CD14-positive monocyte (primary cell): ENCODE results near the gene ZNF232. TPM values are rescaled to one million over a fixed set of nuclear protein-coding genes. Genes with fewer than 3 reads are reported as not detected.

Experiments used
- DNase-seq, 3 donors: peaks; one replicate each; pipeline ENCODE4 v3.0.0-alpha.2; 2011 to 2022
- H2AFZ ChIP-seq: 2 replicates; pipeline ENCODE4 v1.6.0; 2012; ENCODE audit warnings: mild to moderate bottlenecking, low read depth, low read length, inconsistent platforms; ENCODE audit not compliant: insufficient read depth, poor library complexity, severe bottlenecking
- H3K27ac ChIP-seq, 2 donors: 1 replicate in 1 of 2; 2 replicates in 1 of 2; pipeline ENCODE4 v1.5.1; 2012 to 2013; ENCODE audit warnings: low read length in 2 of 2, control low read depth in 1 of 2, inconsistent platforms in 1 of 2, low read depth in 1 of 2, mild to moderate bottlenecking in 1 of 2
- H3K27me3 ChIP-seq, 2 donors: one replicate each; pipeline versions ENCODE4 v1.6.0 to v1.6.1; 2011 to 2013; ENCODE audit warnings: low read length in 2 of 2; ENCODE audit not compliant: control insufficient read depth in 2 of 2, insufficient read depth in 2 of 2
- H3K36me3 ChIP-seq, 2 donors: replicated peaks in 1 of 2; 1 replicate in 1 of 2; 2 replicates in 1 of 2; pipeline versions ENCODE4 v1.5.1 to v1.6.1; 2012 to 2013; ENCODE audit warnings: low read length in 2 of 2, control low read depth in 1 of 2, inconsistent platforms in 1 of 2, mild to moderate bottlenecking in 1 of 2; ENCODE audit not compliant: insufficient read depth in 2 of 2, control insufficient read depth in 1 of 2
- H3K4me1 ChIP-seq, 2 donors: 1 replicate in 1 of 2; 2 replicates in 1 of 2; pipeline versions ENCODE4 v1.5.1 to v1.6.1; 2012 to 2013; ENCODE audit warnings: low read length in 2 of 2, control low read depth in 1 of 2, inconsistent platforms in 1 of 2, mild to moderate bottlenecking in 1 of 2, moderate library complexity in 1 of 2; ENCODE audit not compliant: insufficient read depth in 2 of 2, control insufficient read depth in 1 of 2
- H3K4me2 ChIP-seq: replicated peaks from 2 replicates; pipeline ENCODE3; 2012; ENCODE audit warnings: low read length, moderate library complexity, mild to moderate bottlenecking; ENCODE audit not compliant: poor library complexity, severe bottlenecking; ENCODE audit errors: extremely low read depth
- H3K4me3 ChIP-seq, 3 experiments: fragments of 200-600 bp in 1 of 3; sonication (generic) in 1 of 3; replicated peaks in 1 of 3; 1 replicate in 2 of 3; 2 replicates in 1 of 3; pipeline ENCODE4 v1.5.1; 2011 to 2013; ENCODE audit warnings: low read length in 3 of 3, mild to moderate bottlenecking in 3 of 3, control low read depth in 2 of 3, low read depth in 2 of 3, inconsistent platforms in 1 of 3, moderate library complexity in 1 of 3
- H3K79me2 ChIP-seq: 2 replicates; pipeline ENCODE4 v1.6.0; 2012; ENCODE audit warnings: mild to moderate bottlenecking, control low read depth, inconsistent platforms, low read length, moderate library complexity; ENCODE audit not compliant: insufficient read depth
- H3K9ac ChIP-seq: 2 replicates; pipeline ENCODE4 v1.6.0; 2017; ENCODE audit warnings: low read length, mild to moderate bottlenecking; ENCODE audit not compliant: insufficient read depth, poor library complexity, severe bottlenecking
- H3K9me3 ChIP-seq, 2 donors: replicated peaks in 1 of 2; 1 replicate in 1 of 2; 2 replicates in 1 of 2; pipeline versions ENCODE4 v1.5.1 to v1.6.1; 2012 to 2013; ENCODE audit warnings: low read length in 2 of 2, control low read depth in 1 of 2; ENCODE audit not compliant: control insufficient read depth in 1 of 2, insufficient read depth in 1 of 2
- H4K20me1 ChIP-seq: 2 replicates; pipeline ENCODE4 v1.6.0; 2012; ENCODE audit warnings: mild to moderate bottlenecking, low read length, control low read depth, moderate library complexity; ENCODE audit not compliant: insufficient read depth
- H3K27ac Mint-ChIP-seq, 7 donors: one replicate each; pipeline ENCODE4 v1.8.0; 2020; ENCODE audit warnings: mild to moderate bottlenecking in 7 of 7, mixed read lengths in 7 of 7, moderate library complexity in 6 of 7, inconsistent platforms in 2 of 7
- H3K27me3 Mint-ChIP-seq, 3 donors: one replicate each; pipeline ENCODE4 v1.8.0; 2021 to 2022; ENCODE audit warnings: low read depth in 3 of 3, mild to moderate bottlenecking in 3 of 3, mixed read lengths in 3 of 3, moderate library complexity in 3 of 3, inconsistent platforms in 1 of 3
- H3K36me3 Mint-ChIP-seq, 2 donors: one replicate each; pipeline ENCODE4 v1.8.0; 2020; ENCODE audit warnings: mixed read lengths in 2 of 2, inconsistent platforms in 1 of 2, mild to moderate bottlenecking in 1 of 2
- H3K4me1 Mint-ChIP-seq: one replicate; pipeline ENCODE4 v1.8.0; 2020; ENCODE audit warnings: mild to moderate bottlenecking, mixed read lengths
- H3K4me3 Mint-ChIP-seq, 2 donors: one replicate each; pipeline ENCODE4 v1.8.0; 2020; ENCODE audit warnings: mild to moderate bottlenecking in 2 of 2, mixed read lengths in 2 of 2, moderate library complexity in 1 of 2
- H3K9me3 Mint-ChIP-seq, 7 donors: one replicate each; pipeline ENCODE4 v1.8.0; 2020 to 2022; ENCODE audit warnings: mixed read lengths in 7 of 7, mild to moderate bottlenecking in 6 of 7, moderate library complexity in 6 of 7, inconsistent platforms in 2 of 7
- CTCF ChIP-seq: fragments of 200-600 bp; IDR thresholded peaks from one replicate; pipeline ENCODE4 v1.8.0; 2022; ENCODE audit warnings: antibody characterized with exemption, mild to moderate bottlenecking
- WGBS: methylation state at CpG from one replicate; pipeline ENCODE4 v1.1.5; 2013; ENCODE audit warnings: missing lambda C conversion rate; ENCODE audit not compliant: insufficient coverage; 5-methylcytosine and 5-hydroxymethylcytosine counted together
- intact Hi-C, 2 donors: fragments of 100-400 bp; cut with micrococcal nuclease; formaldehyde crosslinking; loops; one replicate each; pipeline versions ENCODE4 v1.15.0 to v1.15.1; 2023
- polyA plus RNA-seq, 3 donors: library from polyadenylated mRNA; depleted of rRNA in 1 of 3; unstranded in 2 of 3; stranded (reverse) in 1 of 3; fragments of 300-500 nt in 2 of 3; fragments of >200 nt in 1 of 3; fragmentation: Illumina TruSeq in 2 of 3; gene quantifications; 1 replicate in 2 of 3; 2 replicates in 1 of 3; pipeline ENCODE4 v1.2.3, GENCODE V29; 2012 to 2021

ZNF232 gene
- polyA plus RNA-seq, 3 donors, result 2.2 to 3.1 (median 3.0) TPM

- H3K9ac ChIP-seq, result peak within 1 kb of the TSS; percentile 37
- peak within 1 kb of the TSS; percentile 18 to 67 for H3K4me3 Mint-ChIP-seq
- H3K36me3 ChIP-seq, result no peaks in the 10 kb centered on the region
These were observed 4.3 kb upstream of the ZNF232 start, which contains the start of gene USP6 for GRCh38 chr17:5115673-5116651. Gene USP6, plus strand, starts transcription at chr17:5116032. Its CDS starts 14,336 bp downstream, at chr17:5130368.

More at GRCh38 chr17:5115673-5116651, 4.3 kb upstream of the ZNF232 start, which contains the start of gene USP6:
- Mint-ChIP-seq H3K36me3 (peaks cover 8 to 11% of the 10 kb centered on the region in 2 donors), H3K27me3 (peaks cover 40 to 57% (median 51%) of the 10 kb centered on the region in 3 donors), H3K4me1 (peaks cover 16% of the 10 kb centered on the region), H3K27ac (no peak within 1 kb of the TSS), H3K9me3 (peaks cover 14 to 34% (median 27%) of the 10 kb centered on the region in 7 donors)
- H3K27ac ChIP-seq, result no peak within 1 kb of the TSS
- no peak for TF ChIP-seq CTCF
- H3K9me3 ChIP-seq, result peaks cover 7 to 11% of the 10 kb centered on the region in 2 donors
- H3K27me3 ChIP-seq, result peaks cover 14 to 44% of the 10 kb centered on the region in 2 donors
- H3K4me1 ChIP-seq, result peaks cover 10 to 25% of the 10 kb centered on the region in 2 donors
- H4K20me1 ChIP-seq, result no peaks in the 10 kb centered on the region
- intact Hi-C loops, result no loop called here
- 28% methylated on average over 86 of the region's 87 CpGs for WGBS
- H3K4me3 ChIP-seq, result peak within 1 kb of the TSS in 1 of 3 experiments; percentile 63
- DNase-seq, result no peak
- peak within 1 kb of the TSS; percentile 72 for H2AFZ ChIP-seq
- no peaks in the 10 kb centered on the region for H3K79me2 ChIP-seq
- H3K4me2 ChIP-seq, result peak within 1 kb of the TSS; percentile 77
